Medulla oblongata (tissue), 1 donor: Measurements from ENCODE around the gene NCAPD2.
A peak's percentile ranks its signal among the peaks of the same experiment; 100 is the strongest.
"Not testable (repeated sequence)": the region's sequence is repeated elsewhere in the genome, so short reads cannot be mapped to it uniquely, and the experiment has no call there.

Experiments
- DNase-seq: peaks from one replicate; pipeline ENCODE4 v3.0.0-alpha.2; 2015; ENCODE audit errors: extremely low spot score

Gene NCAPD2

GRCh38 chr12:6550294-6551062, 56.6 kb downstream of the NCAPD2 start:
- DNase-seq, result peak; percentile 64

GRCh38 chr12:6551063-6551461, 57.2 kb downstream of the NCAPD2 start:
- DNase-seq, result peak; percentile 79

GRCh38 chr12:6551496-6552139, 57.7 kb downstream of the NCAPD2 start:
- no peak for DNase-seq

GRCh38 chr12:6552140-6552551, 58.2 kb downstream of the NCAPD2 start:
- peak; percentile 60 for DNase-seq

- DNase-seq, result peak; percentile 68
These were observed 59.4 kb downstream of the NCAPD2 start for GRCh38 chr12:6553051-6553868.

GRCh38 chr12:6554168-6555017, 60.5 kb downstream of the NCAPD2 start:
- DNase-seq, result peak; percentile 84

GRCh38 chr12:6555018-6555691, 61.3 kb downstream of the NCAPD2 start:
- peak; percentile 48 for DNase-seq

- not testable (repeated sequence) for DNase-seq
These were observed 62.6 kb downstream of the NCAPD2 start for GRCh38 chr12:6556496-6556817.

GRCh38 chr12:6556857-6557256, 63.0 kb downstream of the NCAPD2 start:
- no peak for DNase-seq

- peak; percentile 64 for DNase-seq
These were observed 64.3 kb downstream of the NCAPD2 start for GRCh38 chr12:6558014-6558760.

GRCh38 chr12:6559500-6559899, 65.6 kb downstream of the NCAPD2 start:
- DNase-seq, result no peak

- no peak for DNase-seq
These were observed 66.8 kb downstream of the NCAPD2 start for GRCh38 chr12:6560501-6561205.

- no peak for DNase-seq
These were observed 69.0 kb downstream of the NCAPD2 start for GRCh38 chr12:6562881-6563280.

GRCh38 chr12:6563448-6564050, 69.6 kb downstream of the NCAPD2 start:
- no peak for DNase-seq

GRCh38 chr12:6567112-6567670, 73.3 kb downstream of the NCAPD2 start:
- no peak for DNase-seq

GRCh38 chr12:6569312-6569711, 75.4 kb downstream of the NCAPD2 start:
- no peak for DNase-seq

- DNase-seq, result no peak
These were observed 75.9 kb downstream of the NCAPD2 start for GRCh38 chr12:6569786-6570185.

GRCh38 chr12:6570264-6570887, 76.5 kb downstream of the NCAPD2 start:
- no peak for DNase-seq
